Neuron (in vitro differentiated cells): ENCODE results near the gene GALNS.
"Not testable (repeated sequence)": the region's sequence is repeated elsewhere in the genome, so short reads cannot be mapped to it uniquely, and the experiment has no call there.

ENCODE experiments used
- H2AFZ ChIP-seq: one replicate; pipeline ENCODE4 v1.6.1; 2013; ENCODE audit warnings: low read depth, mild to moderate bottlenecking, inconsistent platforms, low read length, moderate library complexity
- H3K27me3 ChIP-seq: one replicate; pipeline ENCODE4 v1.6.1; 2013; ENCODE audit warnings: low read length; ENCODE audit not compliant: insufficient read depth
- H3K36me3 ChIP-seq: one replicate; pipeline ENCODE4 v1.6.1; 2013; ENCODE audit warnings: low read length; ENCODE audit not compliant: insufficient read depth
- H3K4me1 ChIP-seq: one replicate; pipeline ENCODE4 v1.6.1; 2013; ENCODE audit warnings: low read length; ENCODE audit not compliant: insufficient read depth
- H3K4me3 ChIP-seq: 2 replicates; pipeline ENCODE4 v1.5.1; 2013; ENCODE audit warnings: mild to moderate bottlenecking, low read length, moderate library complexity
- H3K9me3 ChIP-seq: one replicate; pipeline ENCODE4 v1.6.1; 2013; ENCODE audit warnings: low read length

Gene GALNS

GRCh38 chr16:88773812-88774291 lies 82.9 kb downstream of the GALNS start:
- Histone ChIP-seq H2AFZ (no peak overlapping the region), H3K27me3 (no peaks in the 10 kb centered on the region), H3K9me3 (no peaks in the 10 kb centered on the region), H3K4me3 (no peak overlapping the region), H3K4me1 (peaks cover 17% of the 10 kb centered on the region), H3K36me3 (no peaks in the 10 kb centered on the region)

GRCh38 chr16:88772871-88773811 lies 83.6 kb downstream of the GALNS start:
- Histone ChIP-seq H2AFZ (no peak overlapping the region), H3K4me1 (peaks cover 19% of the 10 kb centered on the region), H3K9me3 (no peaks in the 10 kb centered on the region), H3K27me3 (no peaks in the 10 kb centered on the region), H3K4me3 (no peak overlapping the region), H3K36me3 (no peaks in the 10 kb centered on the region)

- H3K4me1 ChIP-seq = peaks cover 22% of the 10 kb centered on the region
Measured at GRCh38 chr16:88771781-88772180, 85.0 kb downstream of the GALNS start.

DNA sequence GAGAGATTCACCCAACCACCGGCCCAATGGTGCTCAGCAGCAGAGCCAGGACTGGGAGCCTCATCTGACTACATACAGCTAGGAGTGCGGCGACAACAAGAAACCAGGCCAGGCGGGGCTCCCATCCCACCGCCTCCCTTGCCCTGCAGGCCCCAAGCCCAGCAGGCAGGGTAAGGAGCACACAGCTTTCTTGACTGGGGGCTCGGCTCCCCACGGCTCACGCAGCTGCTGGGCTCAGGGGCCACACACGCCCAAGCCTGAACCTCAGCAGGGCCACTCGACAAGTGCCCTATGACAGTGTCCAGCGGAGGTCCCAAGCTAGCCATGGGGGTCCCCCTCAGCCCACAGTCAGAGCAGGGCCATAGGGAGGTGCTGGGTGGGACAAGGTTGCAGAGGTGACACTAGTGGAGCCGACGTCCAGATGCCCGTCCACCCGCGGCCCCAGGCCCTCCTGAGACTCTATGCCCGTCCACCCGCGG lies 85.4 kb downstream of the GALNS start:
- Histone ChIP-seq H3K27me3 (no peaks in the 10 kb centered on the region), H3K4me1 (peaks cover 22% of the 10 kb centered on the region), H2AFZ (no peak overlapping the region), H3K36me3 (no peaks in the 10 kb centered on the region), H3K9me3 (no peaks in the 10 kb centered on the region), H3K4me3 (no peak overlapping the region)

More at GRCh38 chr16:88771781-88772180, 85.0 kb downstream of the GALNS start:
- not testable (repeated sequence) for H3K36me3 ChIP-seq, H3K4me3 ChIP-seq, H3K27me3 ChIP-seq, H3K9me3 ChIP-seq, H2AFZ ChIP-seq

DNA sequence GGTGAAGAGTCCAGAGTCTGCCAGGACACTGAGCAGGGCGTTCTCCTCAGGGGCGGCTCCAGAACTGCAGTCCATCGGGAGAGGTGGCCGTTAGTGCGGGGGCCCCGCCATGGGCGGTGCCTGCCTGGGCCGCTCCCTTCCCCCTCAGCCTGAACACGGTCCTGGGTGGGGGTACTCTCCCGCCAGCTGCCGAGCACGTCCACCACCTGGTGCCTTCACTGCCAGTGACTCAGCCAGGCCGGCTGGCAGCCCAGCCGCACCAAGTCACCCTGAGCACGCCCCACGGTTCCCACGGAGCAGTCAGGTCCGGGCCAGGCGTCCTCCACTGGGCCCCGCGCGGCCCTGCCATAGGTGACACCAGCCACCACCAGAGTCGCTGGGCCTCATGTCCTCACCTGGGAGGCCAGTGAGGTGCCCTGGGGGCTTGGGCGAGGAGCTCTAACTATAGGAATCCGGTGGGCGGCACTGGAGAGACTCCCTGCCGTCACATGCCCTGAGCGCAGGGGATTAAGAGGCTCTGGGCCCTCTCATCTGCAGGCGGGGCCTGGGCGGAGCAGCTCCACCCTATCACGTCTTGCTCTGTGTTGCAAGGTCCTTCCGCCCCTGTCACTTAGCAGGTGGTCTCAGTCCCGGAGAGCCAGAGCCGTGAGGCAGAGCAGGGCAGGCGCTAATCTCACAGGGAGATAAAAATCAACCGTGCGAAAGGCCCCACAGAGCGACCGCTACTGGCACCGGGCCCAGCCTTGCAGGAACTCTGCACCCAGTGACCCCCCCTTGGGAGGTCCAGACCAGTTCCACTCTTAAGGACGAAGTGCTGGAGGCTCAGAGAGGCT lies 86.1 kb downstream of the GALNS start:
- H3K4me1 ChIP-seq = peaks cover 22% of the 10 kb centered on the region

DNA sequence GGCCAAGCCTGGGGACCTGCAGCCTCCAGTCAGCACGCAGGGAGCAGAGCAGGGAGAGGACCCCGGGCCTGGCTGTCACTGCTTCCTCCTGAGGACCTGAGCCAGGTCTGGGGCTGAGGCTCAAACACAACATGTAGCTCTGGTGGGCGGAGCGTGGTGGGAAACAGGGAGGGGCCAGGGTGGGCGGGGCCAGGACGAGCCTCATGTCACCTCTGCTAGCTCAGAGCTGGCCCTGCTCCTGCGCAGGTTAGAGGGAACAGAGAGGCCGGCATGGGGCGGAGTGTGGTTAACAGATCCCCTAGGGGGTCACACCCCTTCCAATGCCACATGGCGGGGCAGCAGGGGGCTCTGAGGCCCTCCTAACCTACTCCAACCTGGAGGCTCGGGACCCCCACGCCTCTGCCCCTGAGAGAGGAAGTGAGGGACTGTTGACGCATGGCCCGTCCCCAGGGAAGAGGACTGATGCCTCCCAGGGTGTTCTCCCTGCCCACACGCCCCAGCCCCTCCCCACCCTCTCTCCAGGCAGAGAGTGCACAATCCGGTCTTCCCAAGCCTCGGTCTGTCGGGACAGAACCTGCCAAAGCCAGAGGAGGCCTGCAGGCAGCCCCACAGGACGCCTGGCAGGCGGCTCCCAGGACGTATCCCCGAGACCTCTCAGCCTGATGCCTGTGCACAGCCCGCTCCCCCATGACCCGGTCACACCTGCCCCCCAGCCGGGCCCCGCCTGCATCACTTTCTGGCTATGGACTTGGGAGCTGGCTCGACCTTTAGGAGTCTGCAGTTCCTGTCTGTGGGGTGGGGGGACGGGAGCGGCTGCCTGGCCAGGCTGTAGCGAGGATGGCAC lies 86.9 kb downstream of the GALNS start:
- no peaks in the 10 kb centered on the region for H3K27me3 ChIP-seq
- H3K9me3 ChIP-seq = no peaks in the 10 kb centered on the region
- H3K4me1 ChIP-seq = peaks cover 22% of the 10 kb centered on the region
- H3K4me3 ChIP-seq = no peak overlapping the region
- no peaks in the 10 kb centered on the region for H3K36me3 ChIP-seq
- no peak overlapping the region for H2AFZ ChIP-seq

More for the DNA sequence above, 86.1 kb downstream of the GALNS start:
- Histone ChIP-seq H3K27me3 (no peaks in the 10 kb centered on the region), H3K9me3 (no peaks in the 10 kb centered on the region), H2AFZ (no peak overlapping the region), H3K4me3 (no peak overlapping the region), H3K36me3 (no peaks in the 10 kb centered on the region)

- H3K4me1 ChIP-seq = peaks cover 20% of the 10 kb centered on the region
- H3K9me3 ChIP-seq = no peaks in the 10 kb centered on the region
- H3K4me3 ChIP-seq = no peak overlapping the region
- no peaks in the 10 kb centered on the region for H3K36me3 ChIP-seq
- no peak overlapping the region for H2AFZ ChIP-seq
- no peaks in the 10 kb centered on the region for H3K27me3 ChIP-seq
Measured at GRCh38 chr16:88768071-88768783, 88.5 kb downstream of the GALNS start.

DNA sequence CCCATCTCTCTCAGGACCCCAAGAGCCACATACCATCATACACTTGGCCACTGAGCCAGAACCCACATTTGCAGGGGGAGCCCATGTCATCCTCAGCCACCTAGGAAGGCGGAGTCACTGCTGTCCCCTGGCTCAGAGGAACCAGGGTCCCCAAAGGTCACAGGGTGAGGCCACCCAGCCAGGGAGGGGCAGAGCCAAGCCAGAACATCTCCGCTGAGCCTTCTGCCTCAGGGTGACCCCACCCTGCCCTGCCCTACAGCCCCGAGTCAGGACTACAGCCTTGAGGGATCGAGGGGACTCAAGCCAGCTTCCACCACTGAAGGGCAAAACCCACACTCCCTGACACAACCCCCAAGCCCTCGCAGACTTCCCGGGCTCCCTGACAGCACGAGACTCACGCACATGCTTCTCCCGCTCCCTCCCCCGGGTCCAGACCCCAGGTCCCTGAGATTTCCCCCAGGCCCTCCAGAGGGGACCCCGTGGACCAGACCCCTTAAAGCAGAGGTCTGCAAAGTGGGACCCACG lies 89.1 kb downstream of the GALNS start:
- peaks cover 17% of the 10 kb centered on the region for H3K4me1 ChIP-seq
- H2AFZ ChIP-seq = no peak overlapping the region

GRCh38 chr16:88766975-88767374 lies 89.8 kb downstream of the GALNS start:
- Histone ChIP-seq H2AFZ (no peak overlapping the region), H3K9me3 (no peaks in the 10 kb centered on the region), H3K27me3 (no peaks in the 10 kb centered on the region), H3K36me3 (no peaks in the 10 kb centered on the region), H3K4me1 (peaks cover 17% of the 10 kb centered on the region), H3K4me3 (no peak overlapping the region)

More for the DNA sequence above, 89.1 kb downstream of the GALNS start:
- Histone ChIP-seq H3K36me3 (no peaks in the 10 kb centered on the region), H3K9me3 (no peaks in the 10 kb centered on the region), H3K27me3 (no peaks in the 10 kb centered on the region), H3K4me3 (no peak overlapping the region)

- Histone ChIP-seq H3K27me3 (no peaks in the 10 kb centered on the region), H3K36me3 (no peaks in the 10 kb centered on the region), H3K4me3 (no peak overlapping the region), H3K4me1 (peaks cover 12% of the 10 kb centered on the region), H3K9me3 (no peaks in the 10 kb centered on the region), H2AFZ (no peak overlapping the region)
Measured at GRCh38 chr16:88764913-88765349, 91.8 kb downstream of the GALNS start.

DNA sequence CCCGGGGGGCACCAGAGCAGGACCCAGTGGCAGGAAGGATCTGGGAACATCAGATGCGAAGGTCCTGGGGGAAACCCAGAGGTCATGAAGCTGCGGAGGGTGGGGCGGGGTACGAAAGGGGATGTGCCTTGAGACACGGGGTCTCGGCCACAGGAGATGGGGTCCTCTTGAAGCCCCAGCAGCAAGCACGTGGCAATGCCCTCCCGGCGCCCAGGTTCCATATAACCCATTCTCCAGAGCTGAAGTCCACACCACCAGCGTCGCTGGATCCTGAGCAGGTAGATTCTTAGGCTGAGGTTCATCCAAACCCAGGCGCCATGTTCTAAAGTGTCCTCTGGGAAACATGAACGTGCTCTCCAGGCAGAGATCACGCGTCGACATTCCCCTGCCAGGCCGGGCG lies 92.7 kb downstream of the GALNS start:
- Histone ChIP-seq H3K9me3 (no peaks in the 10 kb centered on the region), H3K27me3 (no peaks in the 10 kb centered on the region), H3K36me3 (no peaks in the 10 kb centered on the region), H2AFZ (no peak overlapping the region), H3K4me3 (no peak overlapping the region), H3K4me1 (peaks cover 12% of the 10 kb centered on the region)
